ENCODE measurements around the gene AIFM3. TPM values are rescaled to one million over a fixed set of nuclear protein-coding genes. Genes with fewer than 3 reads are reported as not detected.
"Not testable (repeated sequence)": the region's sequence is repeated elsewhere in the genome, so short reads cannot be mapped to it uniquely, and the experiment has no call there.

AIFM3 gene
- total RNA-seq, 2 donors from 2014 or later = 0.11 to 0.12 TPM

GRCh38 chr22:21000207-21000986 lies 33.3 kb downstream of the AIFM3 start:
- Mint-ChIP-seq H3K27ac (peak overlapping the region; percentile 99 to 100), H3K36me3 (peaks cover 5 to 24% of the 10 kb centered on the region in 2 donors), H3K9me3 (no peaks in the 10 kb centered on the region)
- no peak for ATAC-seq
- DNase-seq (ENCODE audit: low spot score in 2 of 2) = no peak

DNA sequence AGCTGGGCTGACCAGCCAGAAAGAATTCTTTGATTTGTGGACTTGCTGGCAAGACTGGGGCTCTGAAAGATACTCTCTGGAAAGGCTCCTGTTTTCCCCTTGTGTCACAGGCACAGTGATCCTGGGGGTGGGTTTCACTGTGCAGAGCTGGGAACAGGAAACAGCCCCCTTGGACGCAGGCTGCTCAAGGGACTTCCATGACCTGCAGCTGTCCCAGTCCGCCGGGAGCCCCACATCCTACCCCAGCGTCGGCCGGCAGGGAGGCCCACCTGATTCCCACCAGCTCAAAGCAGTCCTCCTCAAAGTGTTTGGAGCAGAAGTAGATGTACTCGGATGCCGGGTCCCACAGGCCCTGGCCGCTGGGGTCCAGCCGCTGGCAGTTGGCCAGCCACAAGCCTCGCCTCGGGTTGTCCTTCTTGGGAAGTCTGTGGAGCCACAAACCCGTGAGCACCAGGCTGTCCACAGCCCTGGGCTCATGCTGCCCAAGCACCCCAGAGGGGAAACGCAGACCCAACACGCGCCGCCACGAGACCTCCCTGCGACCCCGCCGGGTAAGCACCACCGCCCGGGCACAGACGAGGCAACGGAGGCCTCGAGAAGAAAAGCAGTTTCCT lies 34.0 kb downstream of the AIFM3 start:
- no peak for DNase-seq (ENCODE audit: low spot score in 2 of 2)
- peaks cover 5 to 24% of the 10 kb centered on the region in 2 donors for H3K36me3 Mint-ChIP-seq

DNA sequence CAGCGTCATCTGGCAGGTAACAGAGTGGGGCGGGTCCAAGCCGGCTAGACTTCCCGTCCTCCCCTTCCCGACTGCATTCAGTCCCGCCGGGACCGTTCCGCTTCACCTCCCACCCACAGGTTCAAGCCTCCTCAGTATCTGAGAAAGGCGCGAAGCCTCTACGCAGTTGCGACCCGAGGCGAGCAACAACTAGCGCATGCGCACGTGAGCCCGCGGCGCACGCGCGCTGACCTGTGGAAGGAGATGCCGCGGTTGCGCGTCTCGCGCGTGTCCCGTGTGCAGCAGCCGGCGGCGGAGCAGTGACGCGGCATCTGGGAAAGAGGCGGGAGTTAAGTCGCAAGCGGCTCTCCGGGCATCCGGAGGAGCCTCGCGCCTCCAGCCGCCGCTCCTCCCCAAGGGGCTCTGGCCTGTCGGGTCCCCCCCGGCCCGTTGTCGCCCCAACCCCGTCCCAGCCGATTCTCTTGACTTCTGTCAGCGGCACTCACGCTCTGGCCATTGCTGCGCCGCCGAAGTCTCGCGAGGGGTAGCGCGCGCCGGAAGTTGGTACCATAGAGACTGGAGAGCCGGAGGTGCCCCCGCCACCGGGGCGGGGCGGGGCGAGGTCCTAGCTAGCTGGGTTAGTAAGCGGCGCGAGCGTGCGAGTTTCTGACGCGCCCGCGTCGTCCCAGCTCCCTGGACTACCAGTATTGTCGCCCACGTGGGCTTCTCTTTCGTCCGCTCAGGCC lies 34.7 kb downstream of the AIFM3 start, which contains the start of gene THAP7:
THAP7 (minus strand) TSS at position 518 of the 725 bp plus-strand sequence; CDS start at position 311, 207 bp downstream.
- peak; percentile 93 to 94 for ATAC-seq

More for the DNA sequence above, 34.0 kb downstream of the AIFM3 start:
- ATAC-seq = no peak
- Mint-ChIP-seq H3K27ac (peak overlapping the region; percentile 99 to 100), H3K9me3 (no peaks in the 10 kb centered on the region)

DNA sequence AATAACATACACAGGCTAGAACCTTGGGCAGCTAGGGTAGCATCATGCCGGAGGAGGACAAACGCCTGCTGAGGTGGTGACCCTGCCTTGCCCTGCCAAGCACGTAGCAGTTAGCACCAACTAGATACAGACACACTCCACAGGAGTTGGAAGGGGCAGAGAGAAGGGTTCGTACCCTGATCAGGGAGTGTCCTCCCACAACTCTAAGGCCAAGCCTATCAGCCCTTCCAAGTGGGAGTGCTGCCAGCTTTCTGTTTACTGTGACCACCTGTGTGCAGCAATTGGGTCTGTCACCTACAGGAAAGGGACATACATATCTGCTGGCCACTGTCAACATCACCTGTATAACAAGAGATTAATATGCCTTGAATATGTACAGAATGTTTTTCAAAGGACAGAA lies 36.7 kb downstream of the AIFM3 start:
- Mint-ChIP-seq H3K36me3 (peaks cover 5 to 24% of the 10 kb centered on the region in 2 donors), H3K27ac (peak overlapping the region; percentile 14 to 100), H3K9me3 (no peaks in the 10 kb centered on the region)
- no peak for ATAC-seq
- no peak for DNase-seq (ENCODE audit: low spot score in 2 of 2)

More for the DNA sequence above, 34.7 kb downstream of the AIFM3 start, which contains the start of gene THAP7:
- peak within 1 kb of the TSS; percentile 99 to 100 for H3K27ac Mint-ChIP-seq
- H3K36me3 Mint-ChIP-seq = peaks cover 5 to 24% of the 10 kb centered on the region in 2 donors
- peak; percentile 96 to 98 for DNase-seq (ENCODE audit: low spot score in 2 of 2)
- no peaks in the 10 kb centered on the region for H3K9me3 Mint-ChIP-seq

DNA sequence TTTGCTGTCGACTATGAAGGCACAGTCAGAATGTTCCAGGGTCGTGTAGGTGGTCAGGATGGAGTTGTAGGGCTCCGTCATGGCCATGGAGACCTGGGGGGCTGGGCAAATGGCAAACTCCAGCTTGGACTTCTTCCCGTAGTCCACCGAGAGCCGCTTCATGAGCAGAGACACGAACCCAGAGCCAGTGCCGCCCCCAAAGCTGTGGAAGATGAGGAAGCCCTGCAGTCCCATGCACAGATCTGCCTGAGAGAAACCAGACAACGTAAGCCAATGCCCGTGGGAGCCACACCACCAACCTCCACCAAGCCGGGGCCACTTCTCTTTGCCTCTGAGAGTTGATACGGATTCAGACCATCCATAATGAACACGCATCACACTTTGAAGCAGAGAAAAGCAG lies 42.2 kb downstream of the AIFM3 start:
- DNase-seq (ENCODE audit: low spot score in 2 of 2); H3K27ac Mint-ChIP-seq; ATAC-seq; H3K36me3 Mint-ChIP-seq; H3K9me3 Mint-ChIP-seq: not testable (repeated sequence)

- ATAC-seq = no peak
- Mint-ChIP-seq H3K27ac (no peak overlapping the region), H3K9me3 (no peaks in the 10 kb centered on the region), H3K36me3 (no peaks in the 10 kb centered on the region)
- peak in 1 of 2 donors; percentile 41 for DNase-seq (ENCODE audit: low spot score in 2 of 2)
Measured at GRCh38 chr22:21009638-21010425, 42.8 kb downstream of the AIFM3 start.

GRCh38 chr22:21010426-21011113 lies 43.5 kb downstream of the AIFM3 start:
- ATAC-seq (no peak), DNase-seq (ENCODE audit: low spot score in 2 of 2) (no peak)
- Mint-ChIP-seq H3K9me3 (no peaks in the 10 kb centered on the region), H3K36me3 (no peaks in the 10 kb centered on the region), H3K27ac (no peak overlapping the region)

DNA sequence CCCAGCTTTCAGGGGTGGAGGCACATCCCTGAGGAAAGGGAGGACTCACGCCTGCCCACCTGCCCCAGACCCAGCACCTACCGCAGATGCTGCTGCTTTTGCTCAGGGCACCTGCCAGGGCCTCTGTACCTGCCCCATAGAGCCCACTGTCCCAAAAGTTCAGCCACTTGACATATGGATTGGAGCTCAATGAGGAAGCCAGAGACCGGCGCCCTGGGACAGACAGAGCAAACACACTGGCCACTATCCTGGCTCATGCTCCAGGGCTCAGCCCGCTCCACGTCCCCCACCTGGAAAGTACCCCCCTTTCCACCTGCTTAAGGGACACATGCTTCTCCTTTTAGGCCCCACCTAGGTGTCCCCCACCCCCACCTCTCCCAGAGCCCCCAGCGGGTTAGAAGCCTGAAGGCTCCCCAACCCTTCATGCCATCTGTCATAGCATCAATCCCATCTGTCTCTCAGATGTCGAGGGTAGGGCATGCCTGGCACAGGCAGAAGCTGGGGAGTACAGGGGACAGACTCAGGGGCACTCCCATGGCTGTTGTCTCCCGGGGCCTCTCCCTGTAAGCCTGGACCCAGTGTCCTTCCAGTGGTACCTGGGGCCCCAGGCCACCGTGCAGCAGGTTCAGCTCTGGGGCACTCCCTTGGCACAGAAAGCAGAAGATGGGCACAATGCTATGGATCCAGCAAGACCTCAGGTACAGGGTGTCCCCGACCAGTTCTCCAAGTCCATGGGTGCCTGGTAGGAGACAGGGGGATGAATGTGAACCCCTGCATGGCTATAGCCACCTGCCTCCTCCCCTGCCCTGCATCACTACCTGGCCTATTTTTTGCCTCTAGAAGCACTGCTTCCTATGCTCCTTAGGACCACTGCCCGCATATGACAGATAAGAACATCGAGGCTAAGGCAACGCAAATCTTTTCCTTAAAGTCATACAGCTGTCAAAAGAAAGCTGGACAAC lies 45.7 kb downstream of the AIFM3 start:
- no peak for ATAC-seq
- Mint-ChIP-seq H3K36me3 (no peaks in the 10 kb centered on the region), H3K27ac (no peak overlapping the region), H3K9me3 (no peaks in the 10 kb centered on the region)
- no peak for DNase-seq (ENCODE audit: low spot score in 2 of 2)

DNA sequence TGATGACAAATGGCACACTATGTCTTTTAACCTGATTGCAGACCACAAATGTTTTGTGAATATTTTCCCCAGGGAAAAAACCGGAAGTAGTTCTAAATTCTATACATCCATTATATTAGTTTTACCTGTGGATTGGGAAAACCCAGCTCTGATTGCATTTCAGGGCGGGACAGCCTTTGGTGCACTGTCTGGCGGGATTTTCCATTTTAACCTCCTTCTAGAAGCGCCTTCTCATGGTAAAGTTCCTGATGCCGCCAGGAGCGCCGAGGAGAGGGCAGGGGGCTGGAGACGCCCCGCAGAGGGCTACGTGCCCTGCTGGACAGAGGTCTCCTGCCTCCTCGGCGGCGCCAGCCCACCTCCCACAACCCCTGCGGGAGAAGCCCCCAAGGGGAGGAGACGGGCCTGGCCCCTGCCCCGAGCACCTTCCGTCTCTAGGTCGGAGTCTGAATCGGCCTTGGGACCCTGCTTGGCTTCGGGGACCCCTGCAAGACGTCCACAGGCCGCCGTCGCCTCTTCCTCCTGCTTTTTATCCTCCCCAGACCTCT lies 46.7 kb downstream of the AIFM3 start:
- Mint-ChIP-seq H3K36me3 (no peaks in the 10 kb centered on the region), H3K9me3 (no peaks in the 10 kb centered on the region), H3K27ac (peak overlapping the region; percentile 76 to 85)
- no peak for ATAC-seq
- DNase-seq (ENCODE audit: low spot score in 2 of 2) = no peak

GRCh38 chr22:21014202-21014725 lies 47.2 kb downstream of the AIFM3 start:
- DNase-seq (ENCODE audit: low spot score in 2 of 2) (peak; percentile 76 to 86), ATAC-seq (peak; percentile 94 to 96)
- Mint-ChIP-seq H3K27ac (peak overlapping the region; percentile 76 to 93), H3K36me3 (no peaks in the 10 kb centered on the region), H3K9me3 (no peaks in the 10 kb centered on the region)

GRCh38 chr22:21014726-21015465 lies 47.8 kb downstream of the AIFM3 start, which contains the start of gene P2RX6:
TSS of gene P2RX6 (plus strand) at chr22:21015165. CDS start at chr22:21015175, 10 bp downstream.
- DNase-seq (ENCODE audit: low spot score in 2 of 2) = no peak
- H3K36me3 Mint-ChIP-seq = no peaks in the 10 kb centered on the region
- ATAC-seq = peak in 1 of 2 donors; percentile 24
- peak within 1 kb of the TSS; percentile 76 to 93 for H3K27ac Mint-ChIP-seq
- no peaks in the 10 kb centered on the region for H3K9me3 Mint-ChIP-seq

DNA sequence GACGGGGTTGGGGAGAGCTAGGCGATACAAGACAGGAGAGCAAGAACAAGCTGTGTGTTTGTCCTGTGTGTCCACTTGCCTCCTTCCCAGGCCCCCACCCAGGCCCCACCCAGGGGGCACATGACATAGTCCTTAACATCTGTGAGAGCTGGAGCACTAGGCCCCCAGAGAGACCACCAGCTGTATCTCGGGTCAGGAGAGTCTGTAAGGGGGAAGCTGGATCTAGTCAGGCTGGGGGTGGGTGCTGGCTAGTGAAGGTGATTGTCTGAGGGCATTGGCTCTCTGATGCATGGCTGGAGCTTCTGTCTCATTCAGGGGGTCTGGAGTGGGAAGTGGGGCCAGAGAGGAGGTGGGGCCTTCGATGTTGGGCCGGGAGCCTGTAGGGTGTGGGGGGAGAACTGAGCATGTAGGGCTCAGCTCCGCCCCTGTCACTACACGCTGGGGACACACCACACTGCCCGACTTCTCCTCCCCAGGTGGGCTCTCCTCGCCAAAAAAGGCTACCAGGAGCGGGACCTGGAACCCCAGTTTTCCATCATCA lies 48.5 kb downstream of the AIFM3 start:
- Mint-ChIP-seq H3K36me3 (no peaks in the 10 kb centered on the region), H3K27ac (no peak overlapping the region), H3K9me3 (no peaks in the 10 kb centered on the region)
- ATAC-seq (no peak), DNase-seq (ENCODE audit: low spot score in 2 of 2) (no peak)

DNA sequence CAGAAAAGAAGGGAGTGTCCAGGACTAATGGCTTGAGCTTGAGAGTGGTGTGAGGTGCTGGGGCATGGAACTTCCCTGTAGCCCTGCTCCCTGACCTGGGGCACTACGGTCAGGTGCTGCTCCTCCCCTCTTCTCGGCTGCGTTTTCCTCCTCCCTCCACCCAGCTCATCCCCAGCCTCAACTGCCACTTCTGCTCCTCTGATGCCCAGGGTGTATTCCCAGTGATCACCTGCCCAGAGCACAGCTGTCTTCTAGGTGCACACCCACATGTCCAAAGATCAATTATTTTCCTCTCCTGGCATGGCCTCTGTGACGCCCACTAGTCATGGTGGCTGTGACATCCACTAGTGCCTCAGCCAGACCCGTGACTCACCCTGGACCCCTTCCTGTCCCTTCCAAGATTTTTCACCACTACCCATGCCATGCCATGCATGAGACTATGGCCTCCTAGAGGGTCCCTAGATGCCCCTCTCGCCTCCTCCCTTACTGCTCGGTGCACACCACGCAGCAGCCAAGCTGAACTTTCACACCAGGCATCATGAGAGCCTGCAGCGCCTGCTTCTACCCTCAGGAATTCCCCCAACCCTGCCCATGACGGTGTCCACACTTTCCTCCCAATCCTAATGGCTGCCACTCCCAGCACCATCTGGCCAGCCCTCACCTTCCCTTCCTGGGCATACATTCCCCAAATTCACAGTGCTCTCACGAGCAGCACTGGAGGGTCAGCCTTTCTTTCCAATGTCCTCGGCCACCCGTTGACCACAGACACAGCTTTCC lies 49.8 kb downstream of the AIFM3 start:
- DNase-seq (ENCODE audit: low spot score in 2 of 2) (no peak), ATAC-seq (no peak)
- Mint-ChIP-seq H3K36me3 (no peaks in the 10 kb centered on the region), H3K27ac (no peak overlapping the region), H3K9me3 (no peaks in the 10 kb centered on the region)

Data from activated naive CD4-positive, alpha-beta T cell treated with anti-CD3 and anti-CD28 coated beads, Interleukin-2, amount 50 U/mL, for 72 hours (primary cell).